Measurements from ENCODE around the gene CLMP.

DNA sequence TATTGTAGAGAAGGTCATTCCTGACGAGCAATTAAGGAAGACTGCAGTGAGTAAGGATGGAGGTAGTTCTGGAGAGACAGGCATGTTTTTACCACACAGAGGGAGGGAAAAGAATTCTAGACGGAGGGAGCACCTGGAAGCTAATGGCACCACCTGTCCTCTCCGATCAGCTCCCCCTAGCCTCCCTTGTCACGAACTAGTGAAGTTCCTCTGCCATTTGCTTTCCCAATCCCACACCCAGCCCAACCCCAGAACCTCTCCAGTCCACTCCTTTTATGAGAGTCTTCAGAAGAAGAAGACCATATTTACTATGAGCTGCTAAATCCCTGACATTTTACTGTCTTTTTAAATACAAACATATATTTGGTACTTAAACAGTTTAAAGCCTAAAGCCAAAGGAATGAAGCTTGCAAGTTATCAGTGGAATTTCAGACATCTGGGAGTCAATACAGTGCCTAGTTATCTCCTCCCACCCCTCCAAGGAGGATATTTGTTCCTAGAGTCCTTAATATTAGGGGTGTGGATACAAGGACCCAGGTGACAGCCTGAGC, 87.0 kb downstream of the CLMP start:
- TF ChIP-seq, protein P1, sequence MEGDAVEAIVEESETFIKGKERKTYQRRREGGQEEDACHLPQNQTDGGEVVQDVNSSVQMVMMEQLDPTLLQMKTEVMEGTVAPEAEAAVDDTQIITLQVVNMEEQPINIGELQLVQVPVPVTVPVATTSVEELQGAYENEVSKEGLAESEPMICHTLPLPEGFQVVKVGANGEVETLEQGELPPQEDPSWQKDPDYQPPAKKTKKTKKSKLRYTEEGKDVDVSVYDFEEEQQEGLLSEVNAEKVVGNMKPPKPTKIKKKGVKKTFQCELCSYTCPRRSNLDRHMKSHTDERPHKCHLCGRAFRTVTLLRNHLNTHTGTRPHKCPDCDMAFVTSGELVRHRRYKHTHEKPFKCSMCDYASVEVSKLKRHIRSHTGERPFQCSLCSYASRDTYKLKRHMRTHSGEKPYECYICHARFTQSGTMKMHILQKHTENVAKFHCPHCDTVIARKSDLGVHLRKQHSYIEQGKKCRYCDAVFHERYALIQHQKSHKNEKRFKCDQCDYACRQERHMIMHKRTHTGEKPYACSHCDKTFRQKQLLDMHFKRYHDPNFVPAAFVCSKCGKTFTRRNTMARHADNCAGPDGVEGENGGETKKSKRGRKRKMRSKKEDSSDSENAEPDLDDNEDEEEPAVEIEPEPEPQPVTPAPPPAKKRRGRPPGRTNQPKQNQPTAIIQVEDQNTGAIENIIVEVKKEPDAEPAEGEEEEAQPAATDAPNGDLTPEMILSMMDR (conservative IDR thresholded peaks at IDR 0.05), result no peak
- TF ChIP-seq EZH2 (IDR thresholded peaks at IDR 0.05; ENCODE audit: low read depth), result no peak
